OCI-LY1 (cell line): ENCODE data around the gene GCN1.

Source experiments
- H2AFZ ChIP-seq: fragments of 200-600 bp; sonication (generic), shearing (Covaris generic); 2 replicates; pipeline ENCODE4 v1.6.0; 2014; ENCODE audit warnings: antibody characterized with exemption, mild to moderate bottlenecking, low read length
- H3F3A ChIP-seq: fragments of 200-600 bp; sonication (generic), shearing (Covaris generic); 2 replicates; pipeline ENCODE4 v1.6.0; 2014; ENCODE audit warnings: mild to moderate bottlenecking, antibody characterized with exemption, low read length, moderate library complexity; ENCODE audit not compliant: insufficient read depth
- H3K27ac ChIP-seq: fragments of 200-600 bp; sonication (generic); 2 replicates; pipeline ENCODE4 v1.5.1; 2014; ENCODE audit warnings: low read length, mixed run types, mild to moderate bottlenecking, low read depth; ENCODE audit not compliant: poor library complexity, severe bottlenecking
- H3K27me3 ChIP-seq: fragments of 200-600 bp; sonication (generic); 2 replicates; pipeline ENCODE4 v1.6.0; 2014; ENCODE audit warnings: antibody characterized with exemption, mild to moderate bottlenecking, low read length, moderate library complexity; ENCODE audit not compliant: insufficient read depth
- H3K36me3 ChIP-seq: fragments of 200-600 bp; sonication (generic); 2 replicates; pipeline ENCODE4 v1.6.1; 2014; ENCODE audit warnings: mild to moderate bottlenecking, antibody characterized with exemption, low read length, moderate library complexity, mixed read lengths; ENCODE audit not compliant: insufficient read depth
- H3K4me1 ChIP-seq: fragments of 200-600 bp; sonication (generic); 2 replicates; pipeline ENCODE4 v1.5.1; 2014; ENCODE audit warnings: mild to moderate bottlenecking, low read length, moderate library complexity; ENCODE audit not compliant: insufficient read depth, severe bottlenecking
- H3K4me2 ChIP-seq: fragments of 200-600 bp; sonication (generic), shearing (Covaris generic); 2 replicates; pipeline ENCODE4 v1.6.1; 2014; ENCODE audit warnings: low read length
- H3K4me3 ChIP-seq: fragments of 200-600 bp; sonication (generic); 2 replicates; pipeline ENCODE4 v1.5.1; 2014; ENCODE audit warnings: low read length, low read depth, mild to moderate bottlenecking, mixed read lengths; ENCODE audit not compliant: poor library complexity, severe bottlenecking
- H3K79me2 ChIP-seq: fragments of 200-600 bp; shearing (Covaris generic); 2 replicates; pipeline ENCODE4 v1.6.1; 2016; ENCODE audit warnings: mixed run types, low read length, mixed read lengths; ENCODE audit not compliant: insufficient read depth
- H3K9ac ChIP-seq: fragments of 200-600 bp; sonication (generic), shearing (Covaris generic); 2 replicates; pipeline ENCODE4 v1.6.1; 2014; ENCODE audit warnings: mild to moderate bottlenecking, low read length, mixed read lengths
- H3K9me2 ChIP-seq: fragments of 200-600 bp; sonication (generic), shearing (Covaris generic); 2 replicates; pipeline ENCODE4 v1.6.1; 2014; ENCODE audit warnings: low read depth, mild to moderate bottlenecking, low read length, mixed read lengths
- H3K9me3 ChIP-seq: fragments of 200-600 bp; shearing (Covaris generic); 2 replicates; pipeline ENCODE4 v1.6.1; 2014; ENCODE audit warnings: low read length, mixed read lengths
- H4K20me1 ChIP-seq: fragments of 200-600 bp; sonication (generic), shearing (Covaris generic); 2 replicates; pipeline ENCODE4 v1.6.0; 2016; ENCODE audit warnings: mild to moderate bottlenecking, low read length; ENCODE audit not compliant: insufficient read depth
- CTCF ChIP-seq: fragments of 200-600 bp; sonication (generic), shearing (Covaris generic); IDR thresholded peaks from 2 replicates; pipeline ENCODE4 v1.5.1; 2017; ENCODE audit warnings: mild to moderate bottlenecking, antibody characterized with exemption, low read length, moderate library complexity, mixed read lengths
- EZH2 ChIP-seq: fragments of 200-600 bp; sonication (generic), shearing (Covaris generic); IDR thresholded peaks from 2 replicates; pipeline ENCODE4 v1.8.0; 2017; ENCODE audit warnings: borderline replicate concordance, mixed run types, mild to moderate bottlenecking, antibody characterized with exemption, low read length, moderate library complexity, mixed read lengths

The GCN1 gene

GRCh38 chr12:120186654-120187053 lies 7.9 kb downstream of the GCN1 start:
- H2AFZ ChIP-seq = no peak overlapping the region
- H3K9ac ChIP-seq = no peak overlapping the region
- no peaks in the 10 kb centered on the region for H3K9me2 ChIP-seq
- no peak for TF ChIP-seq CTCF
- TF ChIP-seq EZH2 = no peak
- H3K4me3 ChIP-seq = no peak overlapping the region
- H3K36me3 ChIP-seq = peaks cover 98% of the 10 kb centered on the region
- peaks cover 11% of the 10 kb centered on the region for H3K79me2 ChIP-seq
- no peaks in the 10 kb centered on the region for H3K9me3 ChIP-seq
- H4K20me1 ChIP-seq = no peaks in the 10 kb centered on the region
- no peak overlapping the region for H3K4me2 ChIP-seq
- H3F3A ChIP-seq = no peaks in the 10 kb centered on the region
- no peaks in the 10 kb centered on the region for H3K27me3 ChIP-seq
- H3K4me1 ChIP-seq = peaks cover 6% of the 10 kb centered on the region
- no peak overlapping the region for H3K27ac ChIP-seq

GRCh38 chr12:120183211-120183631 lies 11.3 kb downstream of the GCN1 start:
- Histone ChIP-seq H3K27ac (no peak overlapping the region), H3K4me2 (no peak overlapping the region), H3F3A (no peaks in the 10 kb centered on the region), H3K36me3 (peaks cover 95% of the 10 kb centered on the region), H3K79me2 (no peaks in the 10 kb centered on the region), H3K9me2 (no peaks in the 10 kb centered on the region), H3K4me3 (no peak overlapping the region), H2AFZ (no peak overlapping the region), H3K9me3 (no peaks in the 10 kb centered on the region), H3K9ac (no peak overlapping the region), H3K4me1 (no peaks in the 10 kb centered on the region), H3K27me3 (no peaks in the 10 kb centered on the region), H4K20me1 (no peaks in the 10 kb centered on the region)
- TF ChIP-seq CTCF (no peak), EZH2 (no peak)

- no peak overlapping the region for H3K4me2 ChIP-seq
- no peaks in the 10 kb centered on the region for H3K79me2 ChIP-seq
- TF ChIP-seq EZH2 = no peak
- TF ChIP-seq CTCF = no peak
These were observed 12.4 kb downstream of the GCN1 start for GRCh38 chr12:120181991-120182631.

More at GRCh38 chr12:120181991-120182631, 12.4 kb downstream of the GCN1 start:
- Histone ChIP-seq H3K4me3 (no peak overlapping the region), H3K36me3 (peaks cover 95% of the 10 kb centered on the region), H3K27ac (no peak overlapping the region), H3K4me1 (no peaks in the 10 kb centered on the region), H3K27me3 (no peaks in the 10 kb centered on the region), H3F3A (no peaks in the 10 kb centered on the region), H3K9ac (no peak overlapping the region), H3K9me2 (no peaks in the 10 kb centered on the region), H4K20me1 (no peaks in the 10 kb centered on the region), H2AFZ (no peak overlapping the region), H3K9me3 (no peaks in the 10 kb centered on the region)
